Endothelial cell of coronary artery (primary cell): ENCODE results near the gene RNF123. TPM values are rescaled to one million over a fixed set of nuclear protein-coding genes. Genes with fewer than 3 reads are reported as not detected.

Source experiments
- total RNA-seq: library from RNA; depleted of rRNA; stranded (reverse); fragments of >200 nt; gene quantifications from 2 replicates; pipeline ENCODE4 v1.2.3, GENCODE V29; 2014

RNF123 gene
- total RNA-seq, result 17.5 and 30.5 TPM in 2 replicates

GRCh38 chr3:49689046-49689907 lies at the start of gene RNF123, which contains the start of gene MST1:
Gene RNF123, plus strand, starts transcription at chr3:49689557. Its CDS starts 1,609 bp downstream, at chr3:49691166.
Gene MST1, minus strand, starts transcription at chr3:49689474. Its CDS starts 783 bp downstream, at chr3:49688691.

GRCh38 chr3:49673715-49674496 lies 15.5 kb upstream of the RNF123 start, which contains the start of gene APEH:
Gene APEH, plus strand, starts transcription at chr3:49674351. Its CDS starts 51 bp downstream, at chr3:49674402.

GRCh38 chr3:49719214-49719884 lies 30.0 kb downstream of the RNF123 start, which contains the start of gene AMIGO3:
Gene AMIGO3, minus strand, starts transcription at chr3:49719684. Its CDS starts 219 bp downstream, at chr3:49719465.

GRCh38 chr3:49723628-49724551 lies 34.5 kb downstream of the RNF123 start, which contains the start of gene GMPPB:
Gene GMPPB, minus strand, starts transcription at chr3:49723951. Its CDS starts 225 bp downstream, at chr3:49723726.

Other genes with a start within 250 kb of the RNF123 start
- gene DAG1, start 219.3 kb upstream of the RNF123 start, total RNA-seq, result 23.4 and 32.8 TPM in 2 replicates
- gene BSN, start 135.1 kb upstream of the RNF123 start, total RNA-seq, result under 0.01 and 0.09 TPM in 2 replicates
- 86.8 and 109 TPM in 2 replicates for gene APEH, start 15.2 kb upstream of the RNF123 start, total RNA-seq
- 1.7 and 3.9 TPM in 2 replicates for gene MST1, start 83 bp upstream of the RNF123 start, total RNA-seq
- gene AMIGO3, start 30.1 kb downstream of the RNF123 start, total RNA-seq, result not detected in 2 replicates
- gene GMPPB, start 34.4 kb downstream of the RNF123 start, total RNA-seq, result 36.7 and 47.6 TPM in 2 replicates
- 40.9 and 43.5 TPM in 2 replicates for gene IP6K1, start 97.0 kb downstream of the RNF123 start, total RNA-seq
- not detected in 2 replicates for gene CDHR4, start 110.3 kb downstream of the RNF123 start, total RNA-seq
- gene INKA1, start 113.7 kb downstream of the RNF123 start, total RNA-seq, result 18.9 and 23.4 TPM in 2 replicates
- 14.2 and 41.4 TPM in 2 replicates for gene UBA7, start 124.4 kb downstream of the RNF123 start, total RNA-seq
- 2.1 and 4.3 TPM in 2 replicates for gene TRAIP, start 167.0 kb downstream of the RNF123 start, total RNA-seq
- gene CAMKV, start 180.3 kb downstream of the RNF123 start, total RNA-seq, result 0.18 TPM in 1 of 2 replicates, not detected in the other
- gene MST1R, start 214.3 kb downstream of the RNF123 start, total RNA-seq, result 0.28 and 0.54 TPM in 2 replicates
- gene MON1A, start 240.3 kb downstream of the RNF123 start, total RNA-seq, result 10.6 and 12.5 TPM in 2 replicates